Measurements from ENCODE around the gene ATE1. TPM values are rescaled to one million over a fixed set of nuclear protein-coding genes. Genes with fewer than 3 reads are reported as not detected.

Gene ATE1
- total and polyA plus RNA-seq, 10 of the 15 experiments (the other 5 are each of a cell fraction or from before 2014, with no cell fraction given): 4.3 to 22.7 (median 15.9) TPM

DNA sequence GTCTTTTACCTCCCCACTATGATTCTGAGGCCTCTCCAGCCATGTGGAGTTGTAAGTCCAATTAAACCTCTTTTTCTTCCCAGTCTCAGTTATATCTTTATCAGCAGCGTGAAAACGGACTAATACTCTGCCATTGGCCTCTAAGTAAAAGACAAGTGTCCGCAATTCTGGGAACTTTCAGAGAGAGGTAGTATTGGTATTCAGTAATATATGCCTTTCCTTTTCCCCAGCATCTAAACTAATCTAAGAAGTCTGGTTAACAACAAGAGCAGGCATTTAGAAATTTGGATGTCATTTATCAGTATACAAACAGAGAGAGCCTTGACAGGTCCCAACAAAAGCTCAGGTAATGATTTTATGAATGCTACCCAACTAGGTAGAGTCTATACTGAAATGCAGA lies 95.2 kb downstream of the ATE1 start:
- no peak for FAIRE-seq

DNA sequence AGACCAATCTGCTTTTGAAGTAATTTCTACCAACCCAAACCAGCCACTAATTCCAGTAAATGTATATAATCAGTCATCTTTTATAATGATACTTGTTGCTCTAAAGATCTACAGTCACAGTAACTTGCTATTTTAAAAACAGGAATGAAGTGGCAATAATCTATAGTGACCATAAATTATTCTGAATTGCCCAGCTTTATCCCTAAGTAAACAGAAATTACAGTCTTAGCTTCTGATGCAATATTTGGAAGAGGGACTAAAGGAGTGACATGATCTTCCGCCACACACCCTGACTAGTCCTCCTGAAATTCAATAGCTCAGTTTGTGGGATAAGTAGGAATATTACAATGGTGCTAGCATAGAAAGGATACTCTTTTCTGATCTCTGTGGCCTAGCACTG lies 96.1 kb downstream of the ATE1 start:
- Histone ChIP-seq H3K9me3 (replicated peaks; ENCODE audit: control insufficient read depth, insufficient read depth, low read length) (no peaks in the 10 kb centered on the region; the same call in 2 of the 3 replicates), H3K27me3 (replicated peaks in 1 of 2; ENCODE audit: control insufficient read depth in 2 of 2, insufficient read depth in 2 of 2, low read length in 1 of 2) (no peaks in the 10 kb centered on the region), H4K20me1 (ENCODE audit: control insufficient read depth, insufficient read depth) (no peaks in the 10 kb centered on the region), H3K27ac (ENCODE audit: control insufficient read depth, insufficient read depth) (no peak overlapping the region), H3K9ac (ENCODE audit: control insufficient read depth, insufficient read depth, low read length) (no peak overlapping the region), H3K4me2 (ENCODE audit: control insufficient read depth, insufficient read depth) (no peak overlapping the region), H3K4me1 (ENCODE audit: control insufficient read depth, insufficient read depth, low read length) (no peaks in the 10 kb centered on the region), H2AFZ (ENCODE audit: control insufficient read depth, low read depth, low read length) (no peak overlapping the region), H3K79me2 (ENCODE audit: control insufficient read depth, insufficient read depth, low read length) (no peaks in the 10 kb centered on the region), H3K36me3 (ENCODE audit: control insufficient read depth in 2 of 2, insufficient read depth in 2 of 2, low read length in 1 of 2) (peaks cover 0 to 4% of the 10 kb centered on the region in 2 experiments; a peak in 3 of 4 replicates), H3K4me3 (no peak overlapping the region)
- DNase-seq (ENCODE audit: low read depth, low spot score) (no peak), ATAC-seq (no peak), FAIRE-seq (no peak)
- TF ChIP-seq SRF (IDR thresholded peaks at IDR 0.05; ENCODE audit: low read depth in 2 of 2, low read length in 2 of 2) (no peak), IRF4 (IDR thresholded peaks at IDR 0.05; ENCODE audit: low read depth, low read length) (no peak)
- TF ChIP-seq, protein P1, sequence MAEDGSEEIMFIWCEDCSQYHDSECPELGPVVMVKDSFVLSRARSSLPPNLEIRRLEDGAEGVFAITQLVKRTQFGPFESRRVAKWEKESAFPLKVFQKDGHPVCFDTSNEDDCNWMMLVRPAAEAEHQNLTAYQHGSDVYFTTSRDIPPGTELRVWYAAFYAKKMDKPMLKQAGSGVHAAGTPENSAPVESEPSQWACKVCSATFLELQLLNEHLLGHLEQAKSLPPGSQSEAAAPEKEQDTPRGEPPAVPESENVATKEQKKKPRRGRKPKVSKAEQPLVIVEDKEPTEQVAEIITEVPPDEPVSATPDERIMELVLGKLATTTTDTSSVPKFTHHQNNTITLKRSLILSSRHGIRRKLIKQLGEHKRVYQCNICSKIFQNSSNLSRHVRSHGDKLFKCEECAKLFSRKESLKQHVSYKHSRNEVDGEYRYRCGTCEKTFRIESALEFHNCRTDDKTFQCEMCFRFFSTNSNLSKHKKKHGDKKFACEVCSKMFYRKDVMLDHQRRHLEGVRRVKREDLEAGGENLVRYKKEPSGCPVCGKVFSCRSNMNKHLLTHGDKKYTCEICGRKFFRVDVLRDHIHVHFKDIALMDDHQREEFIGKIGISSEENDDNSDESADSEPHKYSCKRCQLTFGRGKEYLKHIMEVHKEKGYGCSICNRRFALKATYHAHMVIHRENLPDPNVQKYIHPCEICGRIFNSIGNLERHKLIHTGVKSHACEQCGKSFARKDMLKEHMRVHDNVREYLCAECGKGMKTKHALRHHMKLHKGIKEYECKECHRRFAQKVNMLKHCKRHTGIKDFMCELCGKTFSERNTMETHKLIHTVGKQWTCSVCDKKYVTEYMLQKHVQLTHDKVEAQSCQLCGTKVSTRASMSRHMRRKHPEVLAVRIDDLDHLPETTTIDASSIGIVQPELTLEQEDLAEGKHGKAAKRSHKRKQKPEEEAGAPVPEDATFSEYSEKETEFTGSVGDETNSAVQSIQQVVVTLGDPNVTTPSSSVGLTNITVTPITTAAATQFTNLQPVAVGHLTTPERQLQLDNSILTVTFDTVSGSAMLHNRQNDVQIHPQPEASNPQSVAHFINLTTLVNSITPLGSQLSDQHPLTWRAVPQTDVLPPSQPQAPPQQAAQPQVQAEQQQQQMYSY (CRISPR knock-in tag; IDR thresholded peaks at IDR 0.05): no peak
- intact Hi-C loops (cut with micrococcal nuclease; ENCODE audit: unreplicated experiment): no loop called here
- WGBS (ENCODE audit: insufficient coverage, insufficient replicate concordance, low lambda C conversion rate, missing lambda C conversion rate): 95% methylated on average over 1 of the region's 1 CpG
- ChIA-PET CTCF (interaction anchor here (0.7 to 5.3 kb wide), 5 partner anchors 8 to 69 kb away, joined by 3 to 35 read pairs (median 3); no protein-coding TSS in a partner anchor), SMC1A (ENCODE audit: uncharacterized antibody, unreplicated experiment) (no interaction called here), POLR2A (no interaction called here), RAD21 (ENCODE audit: unreplicated experiment) (no interaction called here)
- BruUV-seq (replicated peaks): no TSS peak
- in situ Hi-C loops (cut with MboI): no loop called here

More for the DNA sequence above, 95.2 kb downstream of the ATE1 start:
- no peak for ATAC-seq
- in situ Hi-C loops (cut with MboI) (no loop called here), intact Hi-C loops (cut with micrococcal nuclease; ENCODE audit: unreplicated experiment) (no loop called here)
- Histone ChIP-seq H3K9ac (ENCODE audit: control insufficient read depth, insufficient read depth, low read length) (no peak overlapping the region), H3K4me2 (ENCODE audit: control insufficient read depth, insufficient read depth) (no peak overlapping the region), H3K4me3 (no peak overlapping the region), H3K4me1 (ENCODE audit: control insufficient read depth, insufficient read depth, low read length) (no peaks in the 10 kb centered on the region), H3K27me3 (replicated peaks in 1 of 2; ENCODE audit: control insufficient read depth in 2 of 2, insufficient read depth in 2 of 2, low read length in 1 of 2) (no peaks in the 10 kb centered on the region), H3K79me2 (ENCODE audit: control insufficient read depth, insufficient read depth, low read length) (no peaks in the 10 kb centered on the region), H3K27ac (ENCODE audit: control insufficient read depth, insufficient read depth) (no peak overlapping the region), H3K36me3 (ENCODE audit: control insufficient read depth in 2 of 2, insufficient read depth in 2 of 2, low read length in 1 of 2) (peaks cover 0 to 4% of the 10 kb centered on the region in 2 experiments; a peak in 3 of 4 replicates), H4K20me1 (ENCODE audit: control insufficient read depth, insufficient read depth) (no peaks in the 10 kb centered on the region), H2AFZ (ENCODE audit: control insufficient read depth, low read depth, low read length) (no peak overlapping the region), H3K9me3 (replicated peaks; ENCODE audit: control insufficient read depth, insufficient read depth, low read length) (no peaks in the 10 kb centered on the region; the same call in 2 of the 3 replicates)
- SMC1A ChIA-PET (ENCODE audit: uncharacterized antibody, unreplicated experiment): no interaction called here
- WGBS (ENCODE audit: insufficient coverage, insufficient replicate concordance, low lambda C conversion rate, missing lambda C conversion rate): 96% methylated on average over 3 of the region's 3 CpGs
- BruUV-seq (replicated peaks): no TSS peak
- TF ChIP-seq STAT1 (conservative IDR thresholded peaks at IDR 0.05): no peak
- POLR2A ChIA-PET: interaction anchor here (0.6 kb wide), 1 partner anchor 30 kb away, joined by 7 read pairs; no protein-coding TSS in a partner anchor
- RAD21 ChIA-PET (ENCODE audit: unreplicated experiment): interaction anchor here (1.2 kb wide), 1 partner anchor 10 kb away, joined by 3 read pairs; no protein-coding TSS in a partner anchor
- DNase-seq (ENCODE audit: low read depth, low spot score): no peak
- CTCF ChIA-PET: interaction anchor here (2.6 to 5.3 kb wide), 2 partner anchors 9 to 68 kb away, joined by 10 to 35 read pairs; no protein-coding TSS in a partner anchor

All from GM12878 (cell line).